ENCODE data around the gene RAD52.

GRCh38 chr12:904010-904414, 45.5 kb downstream of the RAD52 start:
- TF ChIP-seq, protein P1, sequence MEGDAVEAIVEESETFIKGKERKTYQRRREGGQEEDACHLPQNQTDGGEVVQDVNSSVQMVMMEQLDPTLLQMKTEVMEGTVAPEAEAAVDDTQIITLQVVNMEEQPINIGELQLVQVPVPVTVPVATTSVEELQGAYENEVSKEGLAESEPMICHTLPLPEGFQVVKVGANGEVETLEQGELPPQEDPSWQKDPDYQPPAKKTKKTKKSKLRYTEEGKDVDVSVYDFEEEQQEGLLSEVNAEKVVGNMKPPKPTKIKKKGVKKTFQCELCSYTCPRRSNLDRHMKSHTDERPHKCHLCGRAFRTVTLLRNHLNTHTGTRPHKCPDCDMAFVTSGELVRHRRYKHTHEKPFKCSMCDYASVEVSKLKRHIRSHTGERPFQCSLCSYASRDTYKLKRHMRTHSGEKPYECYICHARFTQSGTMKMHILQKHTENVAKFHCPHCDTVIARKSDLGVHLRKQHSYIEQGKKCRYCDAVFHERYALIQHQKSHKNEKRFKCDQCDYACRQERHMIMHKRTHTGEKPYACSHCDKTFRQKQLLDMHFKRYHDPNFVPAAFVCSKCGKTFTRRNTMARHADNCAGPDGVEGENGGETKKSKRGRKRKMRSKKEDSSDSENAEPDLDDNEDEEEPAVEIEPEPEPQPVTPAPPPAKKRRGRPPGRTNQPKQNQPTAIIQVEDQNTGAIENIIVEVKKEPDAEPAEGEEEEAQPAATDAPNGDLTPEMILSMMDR (IDR thresholded peaks at IDR 0.05 in 4 of 5, conservative IDR thresholded peaks at IDR 0.05 in 1 of 5): no peak
- TF ChIP-seq POLR2A (IDR thresholded peaks at IDR 0.05): no peak

All from gastrocnemius medialis (tissue), 4 donors.